A172 (cell line): ENCODE measurements around the gene ZNF367. TPM values are rescaled to one million over a fixed set of nuclear protein-coding genes. Genes with fewer than 3 reads are reported as not detected.
A peak's percentile ranks its signal among the peaks of the same experiment; 100 is the strongest.

ENCODE experiments used
- DNase-seq: peaks from one replicate; pipeline ENCODE4 v3.0.0-alpha.2; 2015; ENCODE audit warnings: low spot score
- total RNA-seq: library from RNA; depleted of rRNA; stranded (reverse); fragments of >200 nt; shearing (Covaris generic); gene quantifications from 2 replicates; pipeline ENCODE4 v1.2.3, GENCODE V29; 2014

The ZNF367 gene
- total RNA-seq, 1 experiment from 2014 or later = 37.6 TPM

DNA sequence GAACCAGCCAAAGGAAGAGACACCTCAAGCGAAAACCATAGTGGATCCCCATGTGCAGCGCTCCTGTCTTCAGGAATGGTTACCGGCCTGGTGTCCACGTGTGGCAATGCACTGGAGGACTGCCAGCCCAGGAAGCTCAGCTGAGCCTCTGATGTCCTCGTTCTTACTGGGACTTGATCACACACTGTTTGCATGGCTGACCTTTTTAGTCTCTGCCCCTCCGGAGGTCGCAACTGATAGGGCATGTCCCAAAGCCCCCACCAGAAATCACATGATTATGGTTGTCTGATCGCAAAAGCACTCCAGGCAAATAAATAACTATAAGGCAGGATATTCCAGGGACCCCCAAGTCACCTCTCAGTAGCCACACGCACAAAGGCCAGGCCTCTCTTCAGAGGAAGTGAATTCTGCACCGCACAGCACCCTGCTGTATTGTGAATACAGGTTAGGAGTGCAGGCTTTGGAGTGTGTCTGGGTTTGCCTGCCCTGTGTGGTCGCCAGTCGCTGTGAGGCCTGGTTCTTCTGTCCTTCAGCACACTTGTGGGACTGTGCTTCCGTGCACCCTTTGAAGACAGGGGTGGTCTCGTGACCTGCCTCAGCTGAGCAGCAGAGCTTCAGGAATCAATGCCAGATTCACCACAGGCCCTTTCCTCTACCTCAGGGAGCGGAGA is 18.4 kb upstream of the ZNF367 start:
- no peak for DNase-seq

DNA sequence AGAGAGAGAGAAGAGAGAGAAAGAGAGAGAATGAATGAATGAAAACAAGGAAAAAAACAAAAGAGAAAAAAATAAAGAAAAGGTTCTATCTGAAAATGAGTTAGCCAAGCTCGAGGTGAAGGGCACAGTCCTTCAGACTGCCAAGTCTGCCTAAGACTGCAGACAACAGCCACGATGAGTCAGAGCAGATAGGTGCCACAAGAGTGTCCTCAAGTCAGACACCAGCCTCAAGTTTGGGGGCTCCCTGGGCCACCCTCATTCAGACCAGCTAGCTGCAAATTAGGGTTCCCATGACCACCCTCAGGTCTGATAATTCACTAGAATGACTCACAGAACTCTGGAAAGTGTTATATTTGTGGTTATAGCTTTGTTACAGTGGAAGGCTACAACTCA is 17.9 kb upstream of the ZNF367 start:
- DNase-seq = no peak

DNA sequence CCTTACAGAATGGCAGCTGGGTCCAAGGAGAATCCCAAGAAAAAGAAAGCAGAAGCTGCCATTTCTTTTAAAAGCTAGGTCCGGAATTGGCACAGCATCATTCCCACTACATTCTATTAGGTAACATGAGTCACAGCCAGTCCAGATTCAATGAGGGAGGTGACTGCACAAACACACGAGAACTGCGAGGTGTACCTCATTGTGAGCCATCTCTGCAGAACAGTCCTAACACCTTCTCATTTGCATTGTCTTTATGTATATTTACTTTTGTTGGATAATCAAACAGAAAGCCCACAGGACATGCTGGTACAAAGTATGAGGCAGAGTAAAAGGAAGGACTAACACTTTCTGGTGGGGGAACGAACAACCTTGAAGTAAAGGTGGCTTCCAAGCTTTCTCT is 17.2 kb upstream of the ZNF367 start:
- no peak for DNase-seq

DNA sequence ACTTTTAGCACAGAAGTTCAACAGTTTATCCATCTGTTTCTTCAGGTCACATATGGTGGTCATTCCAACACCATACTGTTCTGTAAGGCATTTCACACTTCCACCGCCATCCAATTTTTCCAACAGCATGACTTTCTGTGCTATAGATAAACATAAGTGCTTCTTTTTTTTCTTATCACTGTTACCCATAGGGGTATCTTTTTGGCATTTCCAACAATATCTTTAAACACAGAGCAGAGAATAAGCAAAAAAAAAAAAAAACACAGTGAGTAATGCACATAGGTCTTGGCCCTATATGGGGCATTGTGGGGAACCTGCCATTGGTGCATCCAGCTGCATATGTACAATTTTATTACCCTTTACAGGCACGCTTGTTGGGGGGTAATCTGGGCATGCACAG is 12.2 kb upstream of the ZNF367 start:
- DNase-seq = no peak

DNA sequence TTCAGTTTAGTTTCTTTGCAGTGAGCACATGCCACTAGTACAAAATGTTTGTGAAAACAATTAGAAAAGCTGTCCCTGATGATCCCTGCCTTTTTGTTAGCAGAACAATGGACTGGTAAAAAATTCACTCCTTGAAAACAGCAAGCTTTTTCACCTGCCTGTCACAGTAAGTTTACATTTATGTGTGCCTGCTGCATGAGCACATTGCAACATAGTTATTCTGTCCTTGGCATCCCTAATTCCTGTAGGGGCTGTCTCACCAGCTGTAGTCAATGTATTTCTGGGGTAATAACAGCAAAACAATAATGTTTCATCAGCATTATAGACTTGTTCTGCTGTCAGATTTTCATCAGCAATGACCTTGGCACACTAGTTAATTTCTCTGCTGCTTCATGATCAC is 11.6 kb upstream of the ZNF367 start:
- DNase-seq = no peak

DNA sequence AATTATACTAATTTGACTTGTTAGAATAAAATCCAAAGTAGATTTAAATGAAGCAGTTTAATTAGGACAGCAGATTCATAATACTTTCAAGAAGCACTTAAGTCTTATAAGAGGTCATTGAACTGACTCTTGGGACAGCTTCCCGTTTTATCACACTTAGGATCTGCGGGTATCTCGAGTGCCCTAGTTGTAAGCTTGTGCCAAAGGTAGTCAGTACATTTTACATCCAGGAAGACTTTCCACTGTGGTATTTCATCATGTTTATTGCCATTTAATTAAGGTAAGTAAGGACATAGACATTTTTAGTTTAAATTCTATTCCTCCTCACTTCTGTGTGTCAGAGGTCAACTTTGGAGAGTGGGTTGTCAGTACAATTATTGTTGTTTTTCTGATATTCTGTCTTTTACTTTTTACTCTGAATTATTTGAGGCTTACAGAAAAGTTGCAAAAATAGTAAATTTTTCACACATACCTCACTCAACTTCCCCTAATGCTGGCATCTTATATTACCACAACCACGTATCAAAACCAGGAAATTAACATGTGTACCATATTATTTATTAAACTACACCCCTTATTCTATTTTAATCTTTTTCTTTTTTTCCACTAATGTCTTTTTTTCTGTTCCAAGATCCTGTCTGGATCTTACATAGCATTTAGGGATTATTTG is 7.5 kb upstream of the ZNF367 start:
- no peak for DNase-seq

DNA sequence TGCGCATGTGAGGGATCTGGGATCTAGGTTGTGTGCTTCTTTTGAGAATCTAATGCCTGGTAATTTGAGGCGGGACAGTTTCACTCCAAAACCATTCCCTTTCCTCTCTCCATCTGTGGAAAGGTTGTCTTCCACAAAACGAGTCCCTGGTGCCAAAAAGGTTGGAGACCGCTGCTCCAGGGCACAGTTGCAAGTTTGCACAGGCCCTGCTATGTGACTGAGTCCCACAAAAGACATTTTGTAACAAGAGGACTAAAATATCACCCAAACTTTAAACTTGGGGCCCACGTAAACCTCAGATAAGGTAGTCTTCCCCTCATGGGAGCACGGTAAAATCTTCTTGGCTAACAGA is 5.8 kb upstream of the ZNF367 start:
- DNase-seq = no peak

DNA sequence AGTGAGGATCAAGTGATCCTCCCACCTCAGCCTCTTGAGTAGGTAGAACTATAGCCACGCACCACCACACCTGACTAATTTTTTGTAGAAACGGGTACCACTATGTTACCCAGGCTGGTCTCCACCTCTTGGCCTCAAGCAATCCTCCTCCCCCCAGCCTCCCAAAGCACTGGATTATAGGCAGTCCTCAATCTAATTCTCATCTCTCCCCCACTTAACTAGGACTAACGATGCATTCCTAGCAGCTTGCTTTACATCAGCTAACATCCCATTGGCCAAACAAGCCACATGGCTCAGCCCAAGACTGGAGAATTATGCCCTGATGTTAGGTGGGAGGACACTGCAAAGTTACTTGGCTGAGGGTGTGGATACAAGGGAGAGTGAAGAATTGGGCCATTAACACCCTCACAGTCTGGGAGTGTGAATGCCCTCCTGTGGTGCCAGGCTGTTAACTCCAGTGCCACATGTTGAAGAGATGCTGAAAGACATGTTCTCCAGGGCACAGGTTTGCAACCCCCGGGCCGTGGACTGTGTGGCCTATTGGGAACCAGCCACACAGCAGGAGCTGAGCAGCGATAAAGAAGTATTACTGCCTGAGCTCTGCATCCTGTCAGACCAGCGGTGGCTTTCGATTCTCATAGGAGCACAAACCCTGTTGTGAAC is 5.3 kb upstream of the ZNF367 start:
- no peak for DNase-seq

DNA sequence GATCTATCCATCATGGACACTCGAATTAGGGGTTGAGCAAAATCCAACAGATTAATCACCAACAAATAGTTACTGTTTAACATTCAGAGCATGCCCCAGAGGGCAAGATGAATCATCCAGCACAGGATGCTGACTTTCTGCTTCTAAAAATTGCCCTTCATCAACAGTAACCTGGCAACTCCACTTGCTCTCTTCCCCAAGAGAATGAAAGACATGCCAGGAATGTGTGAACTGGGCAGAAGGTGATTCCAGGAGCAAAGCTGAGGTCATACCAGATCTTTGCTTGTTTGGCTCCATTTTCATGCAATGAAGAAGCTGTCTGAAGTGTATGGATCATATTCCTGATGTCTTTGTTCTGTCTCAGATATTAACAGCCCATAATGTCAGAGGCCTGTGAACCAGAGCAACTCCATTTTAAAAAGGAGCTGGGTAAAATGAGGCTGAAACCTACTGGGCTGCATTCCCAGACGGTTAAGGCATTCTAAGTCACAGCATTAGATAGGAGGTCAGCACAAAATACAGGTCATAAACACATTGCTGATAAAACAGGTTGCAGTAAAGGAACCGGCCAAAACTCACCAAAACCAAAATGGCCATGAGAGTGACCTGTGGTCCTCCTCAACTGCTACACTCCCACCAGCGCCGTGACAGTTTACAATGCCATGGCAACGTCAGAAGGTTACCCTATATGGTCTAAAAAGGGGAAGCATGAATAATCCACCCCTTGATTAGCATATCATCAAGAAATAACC is 2.5 kb upstream of the ZNF367 start:
- peak; percentile 100 for DNase-seq

DNA sequence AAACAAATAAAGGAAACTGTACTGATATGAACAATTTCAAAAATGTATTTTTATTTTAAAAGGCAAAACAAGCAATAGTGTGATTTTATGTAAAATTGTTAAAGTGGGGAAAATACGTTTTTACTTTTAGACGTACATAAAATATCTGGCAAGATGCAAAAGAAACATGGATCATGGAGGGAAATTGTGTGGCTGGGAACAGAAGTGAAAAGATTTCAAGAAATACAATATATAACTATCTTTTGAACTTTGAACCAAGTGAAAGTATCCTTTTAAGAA is 1.5 kb upstream of the ZNF367 start:
- DNase-seq = no peak

DNA sequence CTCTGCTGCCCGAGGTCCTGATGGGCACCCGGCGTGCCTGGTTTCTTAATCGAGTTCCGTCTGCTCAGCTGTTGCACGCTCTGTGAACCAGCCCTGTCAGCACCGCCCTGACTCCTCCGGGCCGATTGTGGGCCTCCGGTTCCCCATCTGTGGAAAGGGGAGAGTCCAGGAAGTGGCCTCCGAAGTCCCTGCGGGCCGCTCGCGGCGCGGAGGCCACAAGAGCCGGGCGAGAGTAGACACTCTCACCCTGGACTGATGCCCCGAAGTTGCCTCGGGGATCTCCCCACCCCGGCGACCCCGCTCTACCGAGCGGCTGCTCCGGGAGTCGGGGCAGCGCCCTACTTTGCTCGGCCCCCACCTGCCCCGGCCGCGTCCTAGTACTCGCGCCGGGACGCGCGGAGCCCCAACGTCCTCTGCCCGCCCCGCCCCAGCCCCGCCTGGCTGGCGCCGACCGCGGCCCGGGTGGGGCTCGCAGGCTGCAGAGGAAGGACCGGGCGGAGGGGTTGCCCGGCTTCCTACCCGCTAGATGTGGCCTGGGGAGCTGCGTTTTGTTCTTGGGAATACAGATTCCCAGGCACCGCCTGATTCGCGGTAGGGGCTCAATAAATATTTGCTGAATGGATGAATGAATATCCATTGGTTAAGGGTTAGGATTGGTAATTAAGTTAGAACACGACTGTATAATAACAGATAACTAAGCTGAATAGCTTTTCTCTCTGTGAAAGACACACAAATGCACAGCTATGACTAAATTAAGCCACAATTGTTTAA is 935 bp upstream of the ZNF367 start:
- peak; percentile 71 for DNase-seq

DNA sequence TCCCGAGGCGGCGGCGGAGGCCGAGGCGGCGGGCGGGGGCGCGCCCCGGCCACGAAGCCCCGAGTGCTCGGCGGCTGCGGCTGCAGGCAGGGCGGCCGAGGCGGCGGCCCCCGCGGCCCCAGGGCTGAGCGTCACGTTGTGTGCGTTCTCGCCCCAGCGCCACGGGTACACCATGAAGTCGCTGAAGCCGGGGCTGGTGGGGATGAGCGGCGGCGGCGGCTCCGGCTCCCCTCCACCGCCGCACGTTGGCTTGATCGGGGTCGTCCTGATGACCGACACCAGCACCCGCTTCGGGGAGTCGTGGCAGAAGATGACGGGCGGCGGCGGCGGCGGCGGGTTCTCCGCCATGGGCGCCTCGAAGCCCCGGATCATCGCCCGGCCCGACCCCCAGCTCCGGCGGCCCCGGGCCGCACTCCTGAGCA is 498 bp downstream of the ZNF367 start:
- no peak for DNase-seq

DNA sequence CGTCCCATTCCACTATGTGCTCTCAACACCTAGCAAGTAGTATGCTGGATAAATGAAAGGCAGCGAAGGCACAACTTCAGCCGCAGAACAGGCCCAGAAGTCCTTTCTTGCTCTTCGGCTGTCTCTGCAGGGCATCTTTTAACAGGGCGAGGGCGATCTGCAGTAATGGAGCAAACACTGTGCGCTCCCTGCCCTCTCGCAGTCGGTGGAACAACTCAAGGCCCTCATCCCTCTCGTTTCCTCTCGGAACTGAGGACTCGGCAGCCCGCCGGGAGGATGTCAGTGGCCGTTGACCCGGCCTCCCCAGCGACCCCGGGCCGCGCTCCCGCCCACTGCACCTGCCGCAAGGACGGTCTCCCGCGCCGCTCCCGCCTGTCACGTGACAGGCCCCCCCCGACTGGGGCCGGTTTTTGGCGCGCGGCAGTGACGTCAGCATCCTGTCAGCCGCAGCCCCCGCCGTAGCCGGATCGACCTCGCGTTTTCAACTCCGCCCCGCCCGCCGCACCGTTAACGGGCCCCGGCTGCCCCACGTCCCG is 1.1 kb downstream of the ZNF367 start:
- DNase-seq = peak; percentile 83

DNA sequence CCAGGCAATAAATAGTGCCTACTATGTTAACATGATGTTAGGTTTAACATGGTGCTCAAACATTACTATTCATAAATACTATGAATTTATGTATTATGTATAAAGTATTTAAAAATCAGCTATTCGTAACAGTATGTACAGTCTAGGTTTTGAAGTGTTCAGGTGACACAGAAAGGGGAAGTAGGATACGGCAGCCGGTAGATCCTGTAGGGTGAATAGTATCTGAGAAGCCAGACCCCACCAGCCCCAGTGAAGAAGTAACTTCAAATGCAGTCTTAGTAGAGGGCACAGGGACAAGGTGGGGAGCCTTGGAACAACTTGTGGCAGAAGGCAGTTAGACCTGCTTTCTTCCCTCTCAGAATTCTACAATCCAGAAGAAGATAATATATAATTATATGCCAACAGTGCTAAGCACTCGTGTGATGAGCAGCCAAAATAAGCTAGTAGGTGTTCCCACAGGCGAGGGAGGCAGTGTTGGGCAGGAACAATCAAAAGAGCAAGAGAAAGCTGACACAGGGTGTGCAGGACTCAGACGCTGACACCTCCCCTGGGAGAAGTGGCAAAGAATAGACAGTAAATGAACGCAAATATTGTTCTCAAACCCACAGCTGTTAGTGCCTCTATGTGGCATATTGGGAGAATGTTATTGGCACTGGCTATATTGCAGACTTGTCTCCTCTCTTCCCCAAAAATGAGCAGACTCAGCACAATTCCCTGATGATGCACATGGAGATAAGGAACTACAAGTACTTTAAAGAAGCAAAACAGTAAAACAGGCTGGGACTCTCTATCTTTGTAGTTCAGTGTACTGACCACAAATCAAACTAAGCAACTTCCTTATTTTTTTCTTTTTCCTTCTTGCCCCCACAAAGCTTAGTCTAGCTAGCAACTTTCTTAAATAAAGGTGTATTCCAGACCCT is 4.6 kb downstream of the ZNF367 start:
- no peak for DNase-seq

DNA sequence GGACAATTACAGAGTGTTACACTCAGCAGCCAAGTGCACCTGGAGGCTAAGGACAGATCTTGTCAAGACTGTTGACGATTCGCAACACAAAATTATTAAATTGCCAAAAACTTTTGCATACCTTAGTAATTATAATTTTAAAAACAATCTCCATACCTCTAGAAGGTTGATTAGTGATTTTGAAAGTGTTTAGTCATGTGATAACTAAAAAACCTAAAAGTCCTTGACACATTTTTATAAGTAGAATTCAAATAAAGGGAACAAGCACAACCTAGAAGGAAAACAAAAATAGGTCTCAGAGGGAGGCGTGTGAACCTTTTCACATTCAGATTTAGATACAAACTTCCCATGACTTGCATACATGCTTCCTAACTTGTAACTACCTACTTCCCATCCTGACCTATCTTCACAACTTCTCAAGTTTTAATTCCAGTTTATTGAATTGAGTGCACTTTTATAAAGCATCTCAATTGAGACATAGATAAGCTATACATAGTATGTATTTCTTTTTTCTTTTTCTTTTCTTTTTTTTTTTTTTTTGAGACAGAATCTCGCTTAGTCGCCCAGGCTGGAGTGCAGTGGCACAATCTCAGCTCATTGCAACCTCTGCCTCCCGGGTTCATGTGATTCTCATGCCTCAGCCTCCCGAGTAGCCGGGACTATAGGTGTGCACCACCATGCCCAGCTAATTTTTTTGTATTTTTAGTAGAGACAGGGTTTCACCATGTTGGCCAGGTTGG is 5.8 kb downstream of the ZNF367 start:
- DNase-seq = no peak

DNA sequence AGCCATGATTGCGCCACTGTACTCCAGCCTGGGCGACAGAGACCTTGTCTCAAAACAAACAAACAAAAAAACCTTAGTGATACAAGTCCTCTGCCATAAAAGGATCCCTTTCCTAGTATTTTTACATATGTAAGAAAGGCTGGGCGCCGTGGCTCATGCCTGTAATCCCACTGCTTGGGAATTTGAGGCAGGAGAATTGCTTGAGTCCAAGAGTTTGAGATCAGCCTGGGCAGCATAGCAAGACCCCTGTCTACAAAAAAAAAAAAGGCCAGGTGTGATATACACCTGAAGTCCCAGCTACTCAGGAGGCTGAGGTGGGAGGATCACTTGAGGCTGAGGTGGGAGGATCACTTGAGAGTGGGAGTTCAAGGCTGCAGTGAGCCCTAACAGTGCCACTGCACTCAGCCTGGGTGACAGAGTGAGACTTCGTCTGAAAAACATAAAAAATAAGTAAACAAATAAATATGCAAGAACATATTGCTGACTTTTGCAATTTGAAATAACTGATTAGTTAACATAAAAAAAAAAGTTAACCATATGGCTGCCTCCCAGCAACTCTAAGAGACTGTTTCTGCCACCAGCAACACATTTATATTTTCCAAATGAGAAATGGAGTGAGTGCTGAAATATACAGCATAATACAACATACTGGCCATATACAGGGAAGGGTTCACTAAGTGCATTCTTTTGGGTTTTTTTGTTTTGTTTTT is 6.9 kb downstream of the ZNF367 start:
- DNase-seq = no peak

DNA sequence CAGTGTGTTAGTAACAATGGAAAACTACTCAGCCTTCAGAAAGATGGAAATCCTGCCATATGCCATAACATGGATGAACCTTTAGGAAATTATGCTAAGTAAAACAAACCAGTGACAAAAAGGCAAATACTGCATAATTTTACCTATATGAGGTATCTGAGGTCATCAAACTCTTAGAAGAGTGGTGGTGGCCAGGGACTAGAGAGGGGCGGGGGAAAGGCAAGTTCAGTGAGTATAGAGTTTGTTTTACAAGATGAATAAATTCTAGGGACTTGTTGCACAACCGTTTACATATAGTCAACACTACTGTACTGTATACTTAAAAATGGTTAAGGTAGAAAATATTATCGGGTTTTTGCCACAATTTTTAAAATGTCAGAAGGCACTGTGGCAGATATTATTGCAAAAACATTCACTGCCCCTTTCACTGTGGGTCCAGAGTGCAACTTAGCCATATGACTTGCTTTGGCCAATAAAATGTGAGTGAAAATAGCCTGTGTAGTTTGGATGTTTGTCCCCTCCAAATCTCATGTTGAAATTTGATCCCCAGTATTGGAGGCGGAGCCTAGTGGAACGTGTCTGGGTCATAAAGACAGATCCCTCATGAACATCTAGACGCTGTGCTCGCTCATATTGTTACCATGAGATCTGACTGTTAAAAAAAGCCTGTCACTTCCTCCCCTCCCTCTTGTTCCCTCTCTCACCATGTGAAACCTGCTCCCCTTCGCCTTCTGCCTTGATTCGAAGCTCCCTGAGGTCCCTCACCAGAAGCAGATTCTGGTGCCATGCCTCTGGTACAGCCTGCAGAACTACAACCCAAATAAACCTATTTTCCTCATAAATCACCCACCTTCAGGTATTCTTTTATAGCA is 9.5 kb downstream of the ZNF367 start:
- DNase-seq = no peak
